Measurements from ENCODE around the gene GJD4.

The GJD4 gene

GRCh38 chr10:35632027-35632426 is 26.9 kb downstream of the GJD4 start:
- DNase-seq, result no peak

- DNase-seq, result no peak
These were observed 28.2 kb downstream of the GJD4 start for GRCh38 chr10:35633006-35633980.

- DNase-seq, result peak; percentile 68
These were observed 30.4 kb downstream of the GJD4 start for GRCh38 chr10:35635576-35635975.

- DNase-seq, result no peak
These were observed 31.8 kb downstream of the GJD4 start for GRCh38 chr10:35636956-35637355.

GRCh38 chr10:35637462-35637861 is 32.3 kb downstream of the GJD4 start:
- no peak for DNase-seq

- no peak for DNase-seq
These were observed 33.0 kb downstream of the GJD4 start for GRCh38 chr10:35638101-35638500.

- DNase-seq, result no peak
These were observed 34.0 kb downstream of the GJD4 start for GRCh38 chr10:35639021-35639727.

- no peak for DNase-seq
These were observed 34.7 kb downstream of the GJD4 start for GRCh38 chr10:35639728-35640401.

GRCh38 chr10:35640474-35640873 is 35.3 kb downstream of the GJD4 start:
- DNase-seq, result peak; percentile 39

GRCh38 chr10:35640951-35641675 is 36.0 kb downstream of the GJD4 start:
- peak; percentile 55 for DNase-seq

- DNase-seq, result no peak
These were observed 36.5 kb downstream of the GJD4 start for GRCh38 chr10:35641676-35642034.

GRCh38 chr10:35642035-35642792 is 37.1 kb downstream of the GJD4 start, which contains the start of gene FZD8:
FZD8 (minus strand) TSS chr10:35642296; CDS start chr10:35641429, 867 bp downstream.
- peak; percentile 52 for DNase-seq

GRCh38 chr10:35642793-35643114 is 37.6 kb downstream of the GJD4 start:
- no peak for DNase-seq

- peak; percentile 23 for DNase-seq
These were observed 38.3 kb downstream of the GJD4 start for GRCh38 chr10:35643151-35644049.

GRCh38 chr10:35644050-35644950 is 39.2 kb downstream of the GJD4 start:
- no peak for DNase-seq

GRCh38 chr10:35650894-35651293 is 45.8 kb downstream of the GJD4 start:
- no peak for DNase-seq

GRCh38 chr10:35652824-35653223 is 47.7 kb downstream of the GJD4 start:
- DNase-seq, result no peak

GRCh38 chr10:35657621-35658020 is 52.5 kb downstream of the GJD4 start:
- DNase-seq, result no peak

Measured in amniotic stem cell (primary cell).